HG02981 (cell line): Measurements from ENCODE around the gene MATK.
"Not testable (repeated sequence)": the region's sequence is repeated elsewhere in the genome, so short reads cannot be mapped to it uniquely, and the experiment has no call there.

Experiments
- ATAC-seq: cut with Tn5 transposase; IDR thresholded peaks from one replicate; pipeline ENCODE4 v1.9.1; 2021; ENCODE audit warnings: mild to moderate bottlenecking, moderate library complexity; ENCODE audit not compliant: unreplicated experiment

MATK gene

GRCh38 chr19:3771000-3771905 lies 14.9 kb downstream of the MATK start:
- no peak for ATAC-seq

- no peak for ATAC-seq
These were observed 15.8 kb downstream of the MATK start for GRCh38 chr19:3770136-3770999.

- ATAC-seq = no peak
These were observed 16.7 kb downstream of the MATK start for GRCh38 chr19:3769494-3769893.

- ATAC-seq = no peak
These were observed 17.5 kb downstream of the MATK start for GRCh38 chr19:3768748-3769099.

- no peak for ATAC-seq
These were observed 18.0 kb downstream of the MATK start for GRCh38 chr19:3768015-3768747.

- no peak for ATAC-seq
These were observed 19.1 kb downstream of the MATK start for GRCh38 chr19:3767050-3767449.

- no peak for ATAC-seq
These were observed 19.7 kb downstream of the MATK start for GRCh38 chr19:3766520-3766919.

- ATAC-seq = not testable (repeated sequence)
These were observed 20.4 kb downstream of the MATK start for GRCh38 chr19:3765757-3766156.

GRCh38 chr19:3765121-3765520 lies 21.1 kb downstream of the MATK start:
- ATAC-seq = no peak

GRCh38 chr19:3762501-3763459 lies 23.4 kb downstream of the MATK start, which contains the start of gene MRPL54:
Gene MRPL54 (plus strand): TSS chr19:3762682. CDS start chr19:3762701, 19 bp downstream.
- ATAC-seq = peak; percentile 67

- ATAC-seq = no peak
These were observed 24.1 kb downstream of the MATK start for GRCh38 chr19:3762130-3762473.

GRCh38 chr19:3761382-3762129 lies 24.6 kb downstream of the MATK start, which contains the start of gene APBA3:
Gene APBA3 (minus strand): TSS chr19:3761692. CDS start chr19:3760264, 1,428 bp downstream.
- ATAC-seq = peak; percentile 52

- no peak for ATAC-seq
These were observed 25.3 kb downstream of the MATK start for GRCh38 chr19:3760871-3761361.

- no peak for ATAC-seq
These were observed 26.5 kb downstream of the MATK start for GRCh38 chr19:3759482-3760254.

GRCh38 chr19:3758297-3758696 lies 27.9 kb downstream of the MATK start:
- ATAC-seq = not testable (repeated sequence)

- ATAC-seq = not testable (repeated sequence)
These were observed 28.5 kb downstream of the MATK start for GRCh38 chr19:3757705-3758104.

- ATAC-seq = no peak
These were observed 32.4 kb downstream of the MATK start for GRCh38 chr19:3753631-3754410.
